NCI-H2227 (cell line): Measurements from ENCODE around the gene AGAP1.

Source experiments
- DNase-seq: peaks from one replicate; lab custom pipeline; 2025; ENCODE audit not compliant: unreplicated experiment; lab: John Stamatoyannopoulos, UW

The AGAP1 gene

DNA sequence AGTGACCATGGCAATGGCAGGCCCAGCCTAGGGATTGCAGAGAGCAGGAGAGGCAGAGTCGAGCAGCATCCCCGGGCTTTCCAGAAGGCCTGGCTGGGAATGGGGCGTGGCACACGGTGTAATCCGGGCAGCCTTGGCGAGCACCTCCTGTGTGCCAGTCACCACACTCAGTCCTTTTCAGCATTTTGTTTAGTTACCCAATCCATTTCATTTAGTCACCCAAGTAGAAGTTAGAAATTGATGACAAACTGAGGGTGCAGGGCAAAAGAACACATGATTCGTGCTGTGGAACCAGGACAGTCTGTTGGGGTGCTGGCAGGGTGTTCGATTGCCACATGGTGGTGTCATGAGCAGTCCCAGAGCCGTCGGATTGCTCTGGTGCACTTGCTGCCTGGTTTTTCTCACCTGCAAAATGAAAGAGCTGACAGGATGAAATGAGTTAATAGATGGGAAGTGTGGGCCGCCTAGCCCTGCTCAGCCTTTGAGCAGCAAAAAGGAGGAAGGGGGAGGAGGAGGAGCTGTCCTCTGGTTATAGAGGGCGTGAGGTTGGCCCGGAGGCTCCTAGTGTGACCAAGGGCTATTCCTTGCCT lies 299.4 kb downstream of the AGAP1 start:
- peak; percentile 34 for DNase-seq

DNA sequence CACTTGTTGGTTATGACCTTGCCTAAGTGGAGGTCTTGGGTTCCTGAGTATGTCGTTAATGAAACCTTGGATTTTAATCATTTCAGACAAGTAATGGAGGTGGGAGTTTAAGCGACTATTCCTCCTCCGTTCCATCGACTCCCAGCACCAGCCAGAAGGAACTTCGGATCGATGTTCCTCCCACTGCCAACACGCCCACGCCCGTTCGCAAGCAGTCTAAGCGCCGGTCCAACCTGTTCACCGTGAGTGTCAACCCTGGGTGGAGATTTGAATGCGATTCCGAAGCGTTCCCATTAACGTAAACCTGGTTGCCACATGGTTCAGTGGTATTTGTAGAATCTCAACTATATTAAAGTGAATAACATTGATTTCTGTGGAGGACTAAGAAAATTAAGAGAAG lies 305.4 kb downstream of the AGAP1 start:
- DNase-seq = no peak

DNA sequence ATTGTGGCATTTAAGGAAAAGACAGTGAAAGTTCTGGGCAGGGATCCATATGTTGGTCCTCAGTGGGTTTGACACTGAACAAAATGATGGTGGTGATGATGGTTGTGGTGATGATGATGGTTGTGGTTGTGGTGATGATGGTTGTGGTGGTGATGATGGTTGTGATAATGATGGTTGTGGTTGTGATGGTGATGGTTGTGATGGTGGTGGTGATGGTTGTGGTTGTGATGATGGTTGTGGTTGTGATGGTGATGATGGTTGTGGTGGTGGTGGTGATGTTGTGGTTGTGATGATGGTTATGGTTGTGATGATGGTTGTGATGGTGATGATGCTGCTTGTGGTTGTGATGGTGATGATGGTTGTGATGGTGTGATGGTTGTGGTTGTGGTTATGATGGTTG lies 308.7 kb downstream of the AGAP1 start:
- no peak for DNase-seq

DNA sequence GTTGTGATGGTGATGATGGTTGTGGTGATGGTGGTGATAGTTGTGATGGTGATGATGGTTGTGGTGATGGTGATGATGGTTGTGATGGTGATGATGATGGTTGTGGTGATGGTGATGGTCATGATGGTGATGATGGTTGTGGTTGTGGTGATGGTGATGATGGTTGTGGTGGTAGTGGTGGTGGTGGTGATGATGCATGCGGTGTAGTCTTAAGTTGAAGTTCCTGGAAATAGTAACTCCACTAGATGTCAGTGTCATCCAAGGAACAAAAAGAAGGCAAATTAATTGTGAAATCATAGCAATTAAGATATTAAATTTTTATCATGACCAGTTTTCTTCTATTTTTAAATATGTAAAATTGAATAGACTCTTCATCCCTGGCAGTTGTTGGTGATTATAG lies 309.2 kb downstream of the AGAP1 start:
- no peak for DNase-seq

DNA sequence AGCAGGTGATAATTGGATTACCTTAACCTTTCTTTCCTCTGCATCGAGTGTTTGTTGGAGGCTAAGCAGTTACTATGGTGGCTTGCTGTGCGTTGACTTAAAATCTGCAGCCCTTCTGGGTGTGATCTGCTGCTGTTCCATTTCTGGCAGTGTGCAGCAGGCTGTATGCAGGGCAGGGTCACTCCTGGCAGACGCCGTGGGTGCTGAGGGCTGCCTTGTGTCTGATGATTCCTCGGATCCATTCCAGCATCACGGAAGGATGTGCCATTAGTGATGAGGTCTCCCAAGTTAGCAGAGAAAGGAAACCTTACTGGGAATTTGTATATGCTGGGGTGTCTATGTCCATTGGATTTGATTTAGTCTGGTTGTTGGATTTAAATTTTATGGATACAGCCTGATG lies 310.8 kb downstream of the AGAP1 start:
- peak; percentile 32 for DNase-seq

DNA sequence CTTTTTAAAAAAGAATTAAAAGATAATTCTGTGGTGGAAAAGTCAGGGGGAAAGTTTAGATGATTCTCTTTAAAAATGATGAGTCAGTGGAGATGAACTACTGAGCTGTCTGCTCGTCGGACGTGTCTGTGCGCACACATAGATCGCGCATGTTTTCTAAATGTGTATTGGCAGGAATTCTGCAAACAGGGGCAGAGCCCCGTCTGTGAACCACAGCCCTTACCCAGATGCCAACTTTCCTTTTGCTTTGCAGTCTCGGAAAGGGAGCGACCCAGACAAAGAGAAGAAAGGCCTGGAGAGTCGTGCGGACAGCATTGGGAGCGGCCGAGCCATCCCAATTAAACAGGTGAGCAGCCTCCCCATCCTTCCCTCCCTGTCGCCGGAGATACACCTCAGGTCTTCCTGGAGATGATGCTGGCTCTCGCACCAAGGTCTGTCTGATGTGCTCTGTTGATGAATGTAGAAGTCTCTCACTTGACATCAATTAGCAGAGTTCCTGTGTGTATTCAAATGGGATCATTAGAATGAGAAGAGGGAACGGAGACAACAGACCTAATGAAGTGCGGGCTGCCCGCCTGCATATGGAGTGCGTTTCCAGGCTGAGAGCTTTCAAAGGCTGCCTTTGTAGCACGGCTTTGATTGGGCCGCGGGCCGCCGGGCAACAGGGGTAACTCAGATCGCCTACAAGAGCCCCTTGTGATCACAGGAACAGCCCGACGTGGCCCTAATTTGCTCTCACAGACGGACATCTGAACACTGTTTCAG lies 313.3 kb downstream of the AGAP1 start:
- no peak for DNase-seq

DNA sequence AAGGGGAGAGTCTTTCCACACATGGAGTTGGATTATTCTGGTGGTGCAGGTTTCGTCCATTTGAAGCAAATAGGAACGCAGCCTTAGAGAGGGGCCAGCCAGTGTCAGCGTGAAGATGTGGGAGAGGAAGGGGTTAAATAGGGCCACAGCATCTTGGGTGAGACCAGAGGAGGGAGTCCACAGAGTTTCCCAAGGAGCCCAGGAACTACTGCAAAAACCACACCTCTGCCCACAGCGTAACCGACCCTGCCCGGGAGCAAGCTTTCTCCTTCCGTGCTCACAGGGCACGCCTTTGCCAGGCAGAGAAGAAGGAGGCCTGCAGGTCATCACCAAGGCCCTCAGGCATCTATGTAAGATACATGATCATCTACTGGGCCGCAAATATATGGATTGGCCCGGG lies 314.5 kb downstream of the AGAP1 start:
- no peak for DNase-seq

DNA sequence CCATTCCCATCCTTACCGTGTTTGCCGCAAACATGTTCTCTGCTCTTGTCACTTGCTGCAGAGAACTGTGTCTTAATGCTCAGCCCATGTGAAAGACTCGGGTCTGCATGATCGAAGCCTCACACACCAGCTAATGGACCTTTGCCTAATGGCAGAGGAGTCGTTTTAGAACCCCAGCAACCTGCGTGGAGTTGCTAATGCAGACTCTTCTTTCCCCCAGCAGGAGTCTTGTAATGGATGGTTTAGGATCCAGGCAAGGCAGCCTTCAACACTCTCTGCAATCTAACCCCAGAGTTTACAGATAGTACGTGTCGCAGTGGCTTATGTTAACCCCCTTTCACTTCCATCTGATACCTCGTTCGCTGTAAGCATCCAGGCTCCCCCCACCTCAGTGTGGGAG lies 316.4 kb downstream of the AGAP1 start:
- DNase-seq = no peak

DNA sequence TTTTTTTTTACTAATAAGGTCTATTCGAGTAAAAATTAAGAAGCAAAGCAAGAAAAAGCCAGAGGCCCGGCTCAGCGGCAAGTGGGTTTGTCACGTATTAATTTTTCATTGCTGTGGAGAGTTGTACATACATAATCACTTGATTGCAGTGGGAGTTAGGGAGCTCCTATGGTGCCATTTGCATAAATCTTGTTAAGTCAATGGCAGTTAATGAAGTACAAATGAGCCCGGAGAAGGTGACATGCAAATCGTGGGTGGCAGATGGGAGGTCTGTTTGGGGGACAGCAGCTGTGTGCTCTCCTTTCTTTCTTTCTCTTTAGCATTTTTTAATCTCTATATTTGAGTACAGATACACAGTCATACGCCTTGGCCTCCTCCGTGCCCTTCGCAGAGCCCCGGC lies 317.0 kb downstream of the AGAP1 start:
- no peak for DNase-seq

DNA sequence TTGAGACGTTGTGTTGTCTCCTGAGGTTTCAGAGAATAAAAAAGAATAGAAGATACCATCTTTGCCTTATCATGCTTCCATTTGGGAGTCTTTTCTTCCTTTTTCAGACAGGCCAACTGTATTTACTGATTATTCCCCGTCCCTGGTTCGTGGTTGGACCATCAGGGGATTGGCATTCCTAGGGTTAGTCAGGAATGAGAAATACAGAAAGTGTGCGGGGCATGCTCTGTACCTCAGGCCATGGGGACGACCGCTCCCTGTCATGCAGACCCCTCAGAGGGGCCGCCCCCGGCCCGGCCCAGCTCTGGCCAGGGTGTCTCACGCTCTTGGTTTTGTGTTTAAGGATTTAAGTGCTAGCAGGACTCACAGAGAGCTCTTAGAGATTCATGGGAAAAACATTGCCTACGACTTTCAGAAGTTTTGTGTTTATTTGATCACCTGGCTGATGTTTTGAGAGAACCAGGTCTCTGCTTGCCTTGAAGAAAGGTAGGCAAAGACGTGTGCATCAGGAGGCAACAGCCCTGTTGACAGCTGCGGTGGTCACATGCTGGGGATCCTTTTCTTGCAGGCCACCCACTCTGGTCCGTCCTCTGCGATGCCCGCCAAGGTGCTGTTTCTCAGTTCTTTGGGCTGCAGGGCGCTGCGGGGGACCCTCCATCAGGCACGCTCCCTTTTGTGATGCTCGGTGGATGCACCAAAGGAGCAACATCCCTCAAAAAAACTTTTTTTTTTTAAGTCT lies 317.8 kb downstream of the AGAP1 start:
- no peak for DNase-seq

DNA sequence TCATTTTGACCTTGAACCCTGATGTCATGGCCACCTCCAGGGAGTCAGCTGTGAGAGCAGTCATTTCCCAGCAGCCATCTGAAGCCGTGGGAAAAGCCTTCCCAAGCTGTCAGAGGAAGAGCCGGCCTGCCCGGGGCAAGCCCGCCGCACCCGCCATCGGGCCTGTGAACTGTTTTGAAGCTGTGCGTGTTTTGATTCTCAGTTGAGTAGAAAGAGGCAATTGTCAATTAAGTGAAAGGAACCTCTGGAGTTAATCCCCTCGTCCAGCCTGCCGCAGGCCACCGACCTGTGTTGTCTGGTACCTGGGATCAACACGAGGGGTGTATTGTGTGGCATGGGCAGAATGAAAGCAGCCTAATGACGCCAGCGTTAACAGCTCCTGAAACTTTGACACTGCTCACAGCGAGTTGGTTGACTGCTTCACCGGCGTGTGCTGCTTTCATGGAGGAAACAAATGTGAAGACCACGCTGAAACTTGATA lies 318.4 kb downstream of the AGAP1 start:
- no peak for DNase-seq

DNA sequence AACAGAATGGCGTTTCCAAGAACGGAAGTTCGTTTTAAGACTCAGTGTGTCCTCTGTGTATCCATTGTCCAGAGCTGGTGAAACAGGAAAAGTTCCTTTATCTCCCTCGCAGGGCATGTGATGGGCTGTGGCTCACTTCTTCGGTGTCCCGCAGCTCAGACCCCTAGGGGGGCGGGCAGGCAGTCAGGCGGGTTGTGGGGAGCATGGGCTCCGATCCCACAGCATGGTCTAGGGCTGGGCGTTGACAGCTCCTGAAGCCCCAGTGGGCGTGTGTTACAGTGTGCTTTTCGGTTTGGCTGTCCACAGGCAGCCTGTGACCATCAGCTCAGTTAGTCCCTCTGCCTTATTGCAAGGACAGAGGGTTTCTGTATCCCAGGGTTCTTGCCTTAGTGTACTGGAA lies 319.6 kb downstream of the AGAP1 start:
- no peak for DNase-seq

DNA sequence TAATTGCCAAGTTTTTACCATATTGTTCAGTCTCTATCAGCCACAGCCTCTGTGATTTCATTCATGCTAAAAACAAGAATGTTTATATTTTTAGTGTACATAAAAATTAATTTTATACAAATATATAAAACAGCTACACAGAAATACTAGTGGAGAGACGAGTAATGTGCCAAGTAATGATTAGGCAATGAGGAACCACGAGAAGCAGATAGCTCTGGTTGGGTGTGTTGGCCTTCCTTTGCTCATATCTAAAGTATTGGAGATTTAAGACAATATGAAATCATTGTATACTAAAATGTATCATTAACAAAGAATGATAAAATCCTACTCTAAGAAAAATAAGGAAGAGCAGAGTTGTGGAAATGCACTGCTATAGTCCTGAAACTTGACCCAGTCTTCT lies 326.7 kb downstream of the AGAP1 start:
- DNase-seq = no peak

DNA sequence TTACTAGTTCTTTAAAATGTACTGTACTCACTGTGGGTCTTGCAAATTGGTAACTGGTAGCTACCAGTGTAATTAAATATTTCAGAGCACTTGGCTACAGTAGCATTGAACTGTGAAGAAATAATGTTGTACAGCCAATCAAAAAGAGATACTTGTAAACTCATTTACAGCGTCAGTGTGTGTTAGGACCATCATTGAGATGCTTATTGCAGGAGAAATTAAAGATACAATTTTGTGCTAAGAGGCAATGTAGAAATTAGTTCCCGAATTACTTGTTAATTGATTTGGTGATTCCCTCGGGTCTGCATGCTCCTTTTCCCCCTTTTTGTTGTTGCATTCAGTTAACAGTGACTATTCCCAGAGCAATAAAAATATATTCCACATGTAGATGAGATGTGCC lies 330.5 kb downstream of the AGAP1 start:
- no peak for DNase-seq

DNA sequence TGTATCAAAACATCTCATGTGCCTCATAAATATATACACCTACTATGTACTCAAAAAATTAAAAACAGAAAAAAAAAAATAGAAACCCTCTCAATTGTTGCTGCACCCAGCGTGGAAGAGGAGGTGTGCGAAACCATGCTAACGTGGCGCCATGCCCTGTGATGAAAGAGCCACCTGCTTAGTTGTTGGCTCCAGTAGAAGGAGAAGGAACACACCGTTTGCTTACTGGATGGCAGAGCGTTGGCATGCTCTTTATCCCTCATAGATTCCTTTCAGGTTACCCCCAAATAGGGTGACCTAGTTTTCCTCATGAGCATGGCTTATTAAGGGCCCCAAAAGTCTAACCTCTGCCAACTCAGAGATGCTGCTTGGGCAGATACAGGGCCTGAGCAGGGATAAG lies 332.1 kb downstream of the AGAP1 start:
- no peak for DNase-seq

DNA sequence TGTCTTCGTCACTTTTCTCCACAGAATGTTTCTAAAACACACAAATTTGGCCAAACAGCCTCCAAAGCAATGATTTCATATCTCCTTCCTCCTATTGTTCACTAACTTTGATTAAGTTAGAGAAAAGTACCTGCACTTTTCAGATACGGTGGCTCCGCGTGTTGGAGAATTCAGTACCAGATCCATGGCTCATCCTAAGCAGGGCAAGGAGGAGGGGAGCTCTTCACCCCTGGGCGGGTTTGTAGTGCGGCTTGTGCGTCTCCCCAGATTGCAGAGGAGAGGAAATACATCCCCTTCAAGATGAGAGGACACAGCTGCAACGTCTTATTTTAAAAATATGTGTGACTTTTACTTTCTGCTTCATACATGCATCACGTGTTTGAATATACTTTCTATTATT lies 333.0 kb downstream of the AGAP1 start:
- no peak for DNase-seq

DNA sequence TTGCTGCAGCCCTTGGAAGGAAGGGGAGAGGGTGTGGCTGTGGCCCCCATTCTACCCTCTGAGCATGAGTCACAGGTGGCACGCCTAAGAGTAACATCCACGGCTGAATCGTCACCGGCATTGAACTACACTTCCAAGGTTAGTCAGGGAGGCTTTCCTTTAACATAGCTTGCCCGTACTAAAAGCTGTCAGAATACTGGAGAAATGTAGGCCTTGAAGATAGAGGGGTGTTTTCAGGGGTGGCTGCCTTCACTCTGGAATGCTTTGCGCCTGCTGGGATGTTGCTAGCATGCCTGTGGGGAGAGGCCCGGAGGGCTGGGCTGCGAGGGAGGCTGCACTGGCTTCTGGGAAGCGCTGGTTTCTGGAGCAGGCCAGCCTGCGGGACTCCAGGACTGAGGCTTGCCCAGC lies 333.7 kb downstream of the AGAP1 start:
- no peak for DNase-seq

DNA sequence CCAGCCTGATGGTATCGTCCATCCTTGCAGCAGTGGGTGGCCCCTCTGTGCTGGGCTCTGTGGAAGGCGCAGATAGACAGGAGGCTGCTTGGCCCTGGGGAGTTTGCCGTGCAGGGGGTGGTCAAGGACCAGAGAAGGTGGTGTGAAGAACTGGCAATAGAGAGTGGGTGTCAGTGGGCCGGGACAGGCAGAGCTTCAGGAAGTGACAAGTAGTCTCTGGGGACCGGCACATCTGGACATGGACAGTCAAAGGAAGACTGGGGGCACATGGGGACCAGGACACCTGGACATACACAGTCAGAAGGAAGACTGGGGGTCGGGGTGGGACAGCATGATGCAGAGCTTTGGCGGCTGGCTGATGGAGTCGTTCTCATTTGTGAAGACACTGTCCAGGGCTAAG lies 335.9 kb downstream of the AGAP1 start:
- DNase-seq = no peak

DNA sequence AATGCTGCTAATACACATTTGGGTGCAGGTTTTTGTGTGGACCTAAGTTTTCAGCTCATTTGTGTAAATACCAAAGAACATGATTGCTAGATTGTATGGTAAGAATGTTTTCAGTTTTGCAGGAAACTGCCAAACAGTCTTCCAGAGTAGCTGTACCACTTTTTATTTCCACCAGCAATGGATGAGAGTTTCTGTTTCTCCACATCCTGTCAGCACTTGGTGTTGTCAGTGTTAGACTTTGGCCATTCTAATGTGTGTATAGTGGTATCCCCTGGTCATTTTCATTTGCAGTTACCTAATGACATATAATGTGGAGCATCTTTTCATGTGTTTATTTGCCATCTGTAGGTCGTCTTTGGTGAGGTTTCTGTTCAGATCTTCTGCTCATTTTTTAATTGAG lies 337.9 kb downstream of the AGAP1 start:
- DNase-seq = no peak

DNA sequence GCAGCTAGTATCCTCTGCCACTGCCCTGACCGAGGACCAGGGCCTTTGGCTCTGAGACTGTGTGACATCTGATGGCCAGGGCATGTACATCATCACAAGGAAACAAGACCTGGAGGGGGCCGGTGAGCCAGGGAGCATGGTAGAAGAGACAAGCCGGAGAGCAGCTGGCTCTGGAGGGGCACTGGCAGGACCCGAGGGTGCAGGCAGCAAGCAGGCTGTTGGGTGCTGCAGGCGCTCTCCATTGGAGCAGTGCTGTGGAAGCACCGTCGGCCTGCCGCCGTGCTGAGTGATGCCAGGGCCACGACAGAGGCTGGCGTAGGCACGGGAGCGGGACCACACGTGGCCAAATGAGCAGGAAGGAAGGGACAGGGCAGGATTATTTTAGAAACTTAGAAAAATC lies 339.1 kb downstream of the AGAP1 start:
- DNase-seq = no peak

DNA sequence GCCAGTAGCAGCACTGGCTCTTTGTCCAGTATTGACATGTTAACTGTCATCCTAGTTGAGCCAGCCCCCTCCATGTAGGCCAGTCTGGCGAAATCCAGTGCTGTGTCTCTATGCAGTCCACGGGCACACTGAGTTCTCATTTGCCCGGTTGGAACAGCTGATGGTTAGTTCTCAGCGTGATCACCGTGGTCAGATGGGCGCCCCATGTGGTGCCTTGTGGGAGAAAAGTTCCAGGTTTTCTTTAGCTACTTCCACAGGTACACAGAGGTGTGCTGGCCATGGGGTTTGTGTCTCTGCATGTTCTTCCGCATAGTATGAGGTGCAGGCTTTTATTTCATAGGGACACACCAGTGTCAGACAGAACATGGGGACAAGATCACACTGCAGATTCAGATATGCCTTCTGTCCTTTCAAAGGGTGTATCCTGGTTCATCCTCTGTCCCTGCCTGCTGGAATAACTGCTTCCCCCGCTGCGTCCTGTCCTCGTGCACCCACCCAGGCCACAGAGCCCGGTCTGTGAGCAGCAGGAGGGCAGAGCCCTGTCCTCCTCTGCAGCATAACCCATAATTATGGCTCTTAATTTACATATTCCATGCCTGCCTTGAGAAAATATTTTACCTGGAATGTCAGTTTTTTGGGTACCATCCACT lies 340.3 kb downstream of the AGAP1 start:
- DNase-seq = no peak

DNA sequence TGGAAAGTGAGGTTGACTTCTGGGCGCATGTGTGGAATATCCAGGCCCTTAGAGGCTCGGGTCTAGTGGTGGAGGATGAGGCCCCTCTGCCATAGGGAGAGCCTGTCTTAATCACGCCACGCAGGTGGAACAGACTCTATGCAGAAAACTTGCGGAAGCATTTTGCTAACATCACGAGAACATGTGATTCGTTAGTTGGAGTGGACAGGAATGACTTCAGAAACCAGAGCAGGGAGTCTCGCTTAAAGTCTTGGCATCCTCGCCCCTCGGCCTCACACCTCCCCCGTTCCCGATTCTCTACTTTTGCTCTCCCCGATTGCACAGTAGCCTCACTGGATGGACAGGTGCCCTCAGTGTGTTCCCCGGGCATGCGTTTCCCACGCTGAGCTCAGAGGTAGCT lies 340.9 kb downstream of the AGAP1 start:
- DNase-seq = no peak
